Keratinocyte (primary cell): Measurements from ENCODE around the gene TLDC2.

ENCODE experiments used
- CTCF ChIP-seq, 3 experiments: IDR thresholded peaks in 1 of 3; conservative IDR thresholded peaks in 1 of 3; optimal IDR thresholded peaks in 1 of 3; 2 replicates in 2 of 3; 3 replicates in 1 of 3; pipeline versions ENCODE3 to v1.5.1; 2011; ENCODE audit warnings: low read length in 3 of 3, mild to moderate bottlenecking in 3 of 3, moderate library complexity in 2 of 3, control low read depth in 1 of 3, inconsistent platforms in 1 of 3; ENCODE audit not compliant: insufficient read depth in 2 of 3; ENCODE audit errors: extremely low read depth in 1 of 3
- EZH2 ChIP-seq: IDR thresholded peaks from one replicate; pipeline ENCODE4 v1.6.1; 2012; ENCODE audit warnings: inconsistent platforms, mild to moderate bottlenecking, low read length, moderate library complexity

GRCh38 chr20:36871640-36872570 lies 4.0 kb upstream of the TLDC2 start:
- TF ChIP-seq CTCF (optimal IDR thresholded peaks at IDR 0.05 in 1 of 3, IDR thresholded peaks at IDR 0.05 in 1 of 3, conservative IDR thresholded peaks at IDR 0.05 in 1 of 3; ENCODE audit: extremely low read depth in 1 of 3, insufficient read depth in 2 of 3, low read length in 3 of 3) (no peak), EZH2 (no peak)
